GM23248 (cell line): ENCODE measurements around the gene AMPD3. TPM values are rescaled to one million over a fixed set of nuclear protein-coding genes. Genes with fewer than 3 reads are reported as not detected.

Experiments
- DNase-seq: peaks from one replicate; pipeline ENCODE4 v3.0.0-alpha.2; 2015
- H2AFZ ChIP-seq: fragments of 200-600 bp; sonication (generic); 2 replicates; pipeline ENCODE4 v1.6.1; 2016; ENCODE audit warnings: antibody characterized with exemption
- H3F3A ChIP-seq: fragments of 200-600 bp; sonication (generic); 2 replicates; pipeline ENCODE4 v1.6.1; 2016; ENCODE audit warnings: mild to moderate bottlenecking, antibody characterized with exemption, mixed run types; ENCODE audit not compliant: insufficient read depth
- H3K27ac ChIP-seq: fragments of 200-600 bp; sonication (generic); 2 replicates; pipeline ENCODE4 v1.5.1; 2016; ENCODE audit warnings: mild to moderate bottlenecking
- H3K27me3 ChIP-seq: fragments of 200-600 bp; sonication (generic); replicated peaks from 2 replicates; pipeline ENCODE4 v1.6.1; 2016; ENCODE audit warnings: mild to moderate bottlenecking; ENCODE audit not compliant: insufficient read depth
- H3K36me3 ChIP-seq: fragments of 200-600 bp; sonication (generic); 2 replicates; pipeline ENCODE4 v1.6.1; 2016; ENCODE audit warnings: low read depth, mild to moderate bottlenecking
- H3K4me1 ChIP-seq: fragments of 200-600 bp; sonication (generic); 2 replicates; pipeline ENCODE4 v1.6.1; 2016; ENCODE audit warnings: mild to moderate bottlenecking; ENCODE audit not compliant: insufficient read depth
- H3K4me2 ChIP-seq: fragments of 200-600 bp; sonication (generic); one replicate; pipeline ENCODE4 v1.6.1; 2016; ENCODE audit warnings: mild to moderate bottlenecking; ENCODE audit not compliant: unreplicated experiment
- H3K4me3 ChIP-seq: fragments of 200-600 bp; sonication (generic); 2 replicates; pipeline ENCODE4 v1.5.1; 2016; ENCODE audit warnings: mild to moderate bottlenecking
- H3K79me2 ChIP-seq: fragments of 200-600 bp; sonication (generic); 2 replicates; pipeline ENCODE4 v1.6.1; 2016; ENCODE audit warnings: mild to moderate bottlenecking; ENCODE audit not compliant: insufficient read depth
- H3K9ac ChIP-seq: fragments of 200-600 bp; sonication (generic); 2 replicates; pipeline ENCODE4 v1.6.1; 2016; ENCODE audit warnings: mild to moderate bottlenecking
- H3K9me2 ChIP-seq: fragments of 200-600 bp; sonication (generic); 2 replicates; pipeline ENCODE4 v1.6.1; 2016; ENCODE audit warnings: mixed run types, mild to moderate bottlenecking, moderate library complexity; ENCODE audit not compliant: insufficient read depth
- H3K9me3 ChIP-seq: fragments of 200-600 bp; sonication (generic); one replicate; pipeline ENCODE4 v1.6.1; 2017; ENCODE audit warnings: low read depth
- H4K20me1 ChIP-seq: fragments of 200-600 bp; sonication (generic); 2 replicates; pipeline ENCODE4 v1.6.0; 2016; ENCODE audit not compliant: insufficient read depth
- EZH2 ChIP-seq: fragments of 200-600 bp; sonication (generic); IDR thresholded peaks from 2 replicates; pipeline ENCODE4 v1.6.1; 2018; ENCODE audit warnings: antibody characterized with exemption, mild to moderate bottlenecking; ENCODE audit not compliant: insufficient read depth, poor library complexity, severe bottlenecking
- EZH2phosphoT487 ChIP-seq: fragments of 200-600 bp; sonication (generic); IDR thresholded peaks from 2 replicates; pipeline ENCODE4 v1.6.1; 2018; ENCODE audit warnings: antibody characterized with exemption, moderate library complexity, mild to moderate bottlenecking, low read depth; ENCODE audit not compliant: insufficient read depth
- WGBS, 2 experiments: methylation state at CpG; one replicate each; pipeline ENCODE4 v1.1.6; 2015 to 2017; ENCODE audit warnings: low lambda C conversion rate in 2 of 2, low coverage in 1 of 2; ENCODE audit errors: missing lambda C conversion rate in 2 of 2; 5-methylcytosine and 5-hydroxymethylcytosine counted together
- in situ Hi-C: fragments of 300-500 bp; cut with MboI; formaldehyde crosslinking; loops from 2 replicates; pipeline ENCODE4 v1.15.0; 2020
- polyA plus RNA-seq: library from polyadenylated mRNA; unstranded; fragments of >200 nt; fragmentation: Nextera tagmentation; extraction: Ambion mirVana; gene quantifications from 2 replicates; pipeline ENCODE4 v1.2.1, GENCODE V29; 2016
- total RNA-seq: library from RNA; depleted of rRNA; stranded (reverse); fragments of >200 nt; shearing (Covaris generic); gene quantifications from 2 replicates; pipeline ENCODE4 v1.2.3, GENCODE V29; 2014

The AMPD3 gene
- total and polyA plus RNA-seq, 2 experiments from 2014 or later: 3.3 to 4.9 TPM

- Histone ChIP-seq H3K9ac (no peak overlapping the region), H3K79me2 (no peaks in the 10 kb centered on the region)
- 97 to 99% methylated on average over 11 of the region's 11 CpGs for WGBS, 2 experiments
These were observed 34.0 kb downstream of the AMPD3 start for GRCh38 chr11:10488934-10489691.

GRCh38 chr11:10490032-10490397 lies 35.0 kb downstream of the AMPD3 start:
- Histone ChIP-seq H3K4me1 (peaks cover 20% of the 10 kb centered on the region), H3K27ac (peak overlapping the region; percentile 88), H3K9ac (no peak overlapping the region), H3K4me3 (no peak overlapping the region), H3F3A (peaks cover 30% of the 10 kb centered on the region), H4K20me1 (no peaks in the 10 kb centered on the region), H3K79me2 (no peaks in the 10 kb centered on the region), H2AFZ (no peak overlapping the region), H3K9me2 (no peaks in the 10 kb centered on the region), H3K9me3 (no peaks in the 10 kb centered on the region), H3K4me2 (peak overlapping the region; percentile 57), H3K27me3 (no peaks in the 10 kb centered on the region), H3K36me3 (no peaks in the 10 kb centered on the region)
- TF ChIP-seq EZH2phosphoT487 (no peak), EZH2 (no peak)
- in situ Hi-C loops: no loop called here
- DNase-seq: no peak
- WGBS, 2 experiments: 97% methylated on average over 5 of the region's 5 CpGs

More at GRCh38 chr11:10488934-10489691, 34.0 kb downstream of the AMPD3 start:
- DNase-seq: no peak
- Histone ChIP-seq H3K27me3 (no peaks in the 10 kb centered on the region), H3K4me2 (no peak overlapping the region), H3K27ac (no peak overlapping the region), H3K9me2 (no peaks in the 10 kb centered on the region), H3K9me3 (no peaks in the 10 kb centered on the region), H2AFZ (no peak overlapping the region), H3K4me1 (peaks cover 20% of the 10 kb centered on the region), H4K20me1 (no peaks in the 10 kb centered on the region), H3F3A (peaks cover 30% of the 10 kb centered on the region), H3K36me3 (no peaks in the 10 kb centered on the region), H3K4me3 (no peak overlapping the region)
- in situ Hi-C loops: no loop called here
- TF ChIP-seq EZH2 (no peak), EZH2phosphoT487 (no peak)

GRCh38 chr11:10490398-10491241 lies 35.6 kb downstream of the AMPD3 start:
- H4K20me1 ChIP-seq: no peaks in the 10 kb centered on the region
- peak overlapping the region; percentile 88 for H3K27ac ChIP-seq
- 0 out of 2 replicates have a peak overlapping the region, but pooled peaks have one; percentile 31 for H2AFZ ChIP-seq
- H3K9ac ChIP-seq: peak overlapping the region; percentile 39
- in situ Hi-C loops: no loop called here
- TF ChIP-seq EZH2: no peak
- 0 out of 2 replicates have a peak, but pooled peaks have one; percentile 50 for TF ChIP-seq EZH2phosphoT487
- 12 to 18% methylated on average over 8 to 13 of the region's 13 CpGs for WGBS, 2 experiments
- peaks cover 20% of the 10 kb centered on the region for H3K4me1 ChIP-seq
- no peaks in the 10 kb centered on the region for H3K79me2 ChIP-seq
- H3K4me2 ChIP-seq: peak overlapping the region; percentile 57
- H3K9me3 ChIP-seq: no peaks in the 10 kb centered on the region
- no peaks in the 10 kb centered on the region for H3K36me3 ChIP-seq
- no peaks in the 10 kb centered on the region for H3K9me2 ChIP-seq
- peaks cover 30% of the 10 kb centered on the region for H3F3A ChIP-seq
- H3K4me3 ChIP-seq: no peak overlapping the region
- no peaks in the 10 kb centered on the region for H3K27me3 ChIP-seq
- DNase-seq: peak; percentile 97

GRCh38 chr11:10492084-10492483 lies 37.0 kb downstream of the AMPD3 start:
- in situ Hi-C loops: no loop called here
- Histone ChIP-seq H3K4me3 (no peak overlapping the region), H4K20me1 (no peaks in the 10 kb centered on the region), H3F3A (peaks cover 30% of the 10 kb centered on the region), H3K79me2 (no peaks in the 10 kb centered on the region), H3K4me2 (no peak overlapping the region), H3K27me3 (no peaks in the 10 kb centered on the region), H3K9ac (no peak overlapping the region), H2AFZ (no peak overlapping the region), H3K9me3 (no peaks in the 10 kb centered on the region), H3K27ac (no peak overlapping the region), H3K4me1 (peaks cover 20% of the 10 kb centered on the region), H3K36me3 (no peaks in the 10 kb centered on the region; the same call in 1 of the 2 replicates), H3K9me2 (no peaks in the 10 kb centered on the region)
- DNase-seq: no peak
- 84 to 87% methylated on average over 2 of the region's 2 CpGs for WGBS, 2 experiments
- TF ChIP-seq EZH2: no peak
- TF ChIP-seq EZH2phosphoT487: no peak
